Ramos (cell line): ENCODE measurements around the gene SLC35A5.
"Not testable (repeated sequence)": the region's sequence is repeated elsewhere in the genome, so short reads cannot be mapped to it uniquely, and the experiment has no call there.

Source experiments
- in situ Hi-C: fragments of 300-500 bp; cut with MboI; formaldehyde crosslinking; loops from one replicate; pipeline ENCODE4 v1.14.3; 2022; ENCODE audit warnings: low sequenced_read_pairs; ENCODE audit not compliant: unreplicated experiment

The SLC35A5 gene, protein sequence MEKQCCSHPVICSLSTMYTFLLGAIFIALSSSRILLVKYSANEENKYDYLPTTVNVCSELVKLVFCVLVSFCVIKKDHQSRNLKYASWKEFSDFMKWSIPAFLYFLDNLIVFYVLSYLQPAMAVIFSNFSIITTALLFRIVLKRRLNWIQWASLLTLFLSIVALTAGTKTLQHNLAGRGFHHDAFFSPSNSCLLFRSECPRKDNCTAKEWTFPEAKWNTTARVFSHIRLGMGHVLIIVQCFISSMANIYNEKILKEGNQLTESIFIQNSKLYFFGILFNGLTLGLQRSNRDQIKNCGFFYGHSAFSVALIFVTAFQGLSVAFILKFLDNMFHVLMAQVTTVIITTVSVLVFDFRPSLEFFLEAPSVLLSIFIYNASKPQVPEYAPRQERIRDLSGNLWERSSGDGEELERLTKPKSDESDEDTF

DNA sequence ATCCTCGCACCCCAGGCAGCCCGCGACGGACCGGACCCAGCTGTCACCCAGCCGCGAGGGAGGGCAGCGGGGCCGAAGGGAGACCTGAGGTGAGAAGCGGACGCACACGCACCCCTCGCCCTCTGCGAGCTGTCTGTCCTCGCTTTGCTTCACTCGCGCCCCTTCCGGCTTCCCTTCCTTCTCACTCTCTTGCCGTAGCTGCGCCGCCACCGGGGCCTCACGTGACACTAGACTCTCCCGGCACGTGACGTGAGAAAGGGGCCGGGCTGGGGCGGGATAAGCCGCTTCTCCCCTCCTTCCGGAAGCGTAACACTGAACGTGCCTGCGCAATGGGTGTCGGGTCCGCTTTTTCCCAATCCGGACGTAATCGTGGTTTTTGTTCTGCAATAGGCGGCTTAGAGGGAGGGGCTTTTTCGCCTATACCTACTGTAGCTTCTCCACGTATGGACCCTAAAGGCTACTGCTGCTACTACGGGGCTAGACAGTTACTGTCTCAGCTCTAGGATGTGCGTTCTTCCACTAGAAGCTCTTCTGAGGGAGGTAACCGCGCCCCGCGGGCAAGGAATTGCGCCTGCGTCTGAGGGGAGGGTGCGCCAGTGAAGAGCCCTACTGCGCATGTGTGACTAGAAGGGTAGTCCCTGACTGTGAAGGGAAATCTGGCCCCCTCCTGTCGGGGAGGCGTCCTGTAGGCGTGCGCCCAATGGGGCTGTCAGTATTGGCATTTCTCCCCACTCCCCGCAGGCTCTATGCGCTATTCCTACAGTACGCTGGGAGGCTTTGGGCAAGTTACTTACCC, at the start of gene SLC35A5, which contains the start of gene ATG3:
Gene SLC35A5, plus strand, starts transcription at position 312 of the 796 bp plus-strand sequence. CDS start 1,359 bp downstream, outside the sequence.
Gene ATG3, minus strand, starts transcription at position 229 of the 796 bp plus-strand sequence. CDS start 434 bp downstream, outside the sequence.
- in situ Hi-C loops: no loop called here

DNA sequence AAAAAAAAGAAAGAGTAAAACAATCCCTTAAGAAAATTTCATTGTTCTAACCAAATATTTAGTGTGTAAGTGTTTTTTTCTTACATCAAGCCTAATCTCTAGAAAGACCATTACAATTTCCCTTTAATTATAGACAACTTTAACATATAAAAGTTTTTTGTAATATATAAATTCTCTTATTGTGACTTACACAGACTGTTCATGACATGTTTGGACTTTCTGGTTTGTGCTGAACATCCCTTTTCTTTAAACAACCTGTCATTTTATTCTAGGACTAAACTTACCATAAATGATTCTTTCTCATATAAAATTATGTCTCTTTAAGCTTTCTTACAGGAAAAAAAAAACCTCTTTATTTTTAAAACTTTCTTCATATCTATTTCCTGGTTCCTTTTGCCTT, 49.5 kb upstream of the SLC35A5 start:
- in situ Hi-C loops: loop anchor here (10.0 to 25.0 kb wide), 2 partner anchors 225 to 398 kb away; partner anchors contain the start of gene SLC9C1

DNA sequence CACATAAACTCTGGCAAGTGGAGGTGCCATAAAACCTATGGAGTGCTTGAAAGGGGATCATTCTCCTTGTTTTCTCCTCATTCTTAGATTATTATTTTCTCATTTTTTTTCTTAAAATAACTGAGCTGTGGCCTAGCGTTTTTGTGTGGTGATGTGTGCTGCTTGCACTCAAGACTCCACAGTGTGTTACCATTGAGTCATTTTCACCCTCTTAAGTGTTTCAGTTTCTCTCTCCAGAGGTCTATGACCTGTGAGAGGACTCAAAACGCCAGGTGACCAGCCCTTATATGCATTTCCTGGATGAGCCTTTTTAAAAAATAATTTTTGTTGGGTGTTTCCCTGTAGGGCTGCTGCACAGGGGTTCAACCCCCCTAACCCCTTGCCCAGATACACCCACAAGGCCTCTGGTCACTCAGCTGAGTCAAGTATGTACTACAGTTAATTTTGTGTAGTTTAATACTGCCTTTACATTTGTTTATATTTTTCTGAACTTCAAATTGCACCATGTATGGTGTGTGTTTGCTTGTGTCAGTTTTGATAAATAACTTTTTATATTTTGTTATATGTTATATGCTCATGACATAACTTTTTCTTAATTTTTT, 47.2 kb upstream of the SLC35A5 start:
- in situ Hi-C loops: loop anchor here (10.0 to 25.0 kb wide), 2 partner anchors 227 to 400 kb away; partner anchors contain the start of gene SLC9C1

DNA sequence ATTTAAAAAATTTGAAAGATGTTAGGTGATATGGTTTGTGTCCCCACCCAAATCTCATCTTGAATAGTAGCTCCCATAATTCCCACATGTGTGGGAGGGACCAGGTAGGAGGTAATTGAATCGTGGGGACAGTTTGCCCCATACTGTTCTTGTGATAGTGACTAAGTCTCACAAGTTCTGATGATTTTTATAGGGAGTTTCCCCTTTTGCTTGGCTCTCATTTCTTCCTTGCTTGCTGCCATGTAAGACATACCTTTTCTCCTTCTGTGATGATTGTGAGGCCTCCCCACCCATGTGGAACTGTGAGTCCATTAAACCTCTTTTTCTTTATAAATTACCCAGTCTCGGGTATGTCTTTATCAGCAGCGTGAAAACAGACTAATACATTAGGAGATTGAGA, 42.9 kb upstream of the SLC35A5 start:
- in situ Hi-C loops: loop anchor here (10.0 to 25.0 kb wide), 2 partner anchors 232 to 404 kb away; partner anchors contain the start of gene SLC9C1

DNA sequence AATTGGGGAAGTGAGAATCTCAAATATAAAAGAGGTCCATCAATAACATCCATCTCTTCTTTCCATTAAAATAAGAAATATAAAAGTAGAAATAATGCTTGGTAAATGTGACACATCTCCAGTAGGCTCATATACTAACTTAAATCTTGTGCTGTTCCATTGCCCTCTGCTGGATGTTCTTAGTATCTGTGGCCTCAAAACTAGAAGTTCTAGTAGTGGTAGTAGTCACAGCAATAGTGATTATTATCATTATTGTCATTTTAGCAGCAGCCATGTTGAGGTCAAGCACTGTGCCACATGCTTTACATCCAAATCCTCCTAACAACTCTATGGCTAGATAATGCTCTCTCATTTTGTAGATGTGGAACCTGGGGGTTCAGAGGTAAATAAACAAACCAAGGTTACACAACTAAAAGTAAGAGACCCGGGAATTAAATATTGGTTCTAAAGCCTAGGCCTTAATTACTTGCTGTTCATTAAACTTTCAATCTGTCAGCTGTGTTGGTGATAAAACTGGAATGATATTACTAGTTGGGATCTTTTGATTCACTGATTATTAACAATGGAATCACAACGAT, 42.3 kb upstream of the SLC35A5 start:
- in situ Hi-C loops: loop anchor here (10.0 to 25.0 kb wide), 2 partner anchors 232 to 405 kb away; partner anchors contain the start of gene SLC9C1

DNA sequence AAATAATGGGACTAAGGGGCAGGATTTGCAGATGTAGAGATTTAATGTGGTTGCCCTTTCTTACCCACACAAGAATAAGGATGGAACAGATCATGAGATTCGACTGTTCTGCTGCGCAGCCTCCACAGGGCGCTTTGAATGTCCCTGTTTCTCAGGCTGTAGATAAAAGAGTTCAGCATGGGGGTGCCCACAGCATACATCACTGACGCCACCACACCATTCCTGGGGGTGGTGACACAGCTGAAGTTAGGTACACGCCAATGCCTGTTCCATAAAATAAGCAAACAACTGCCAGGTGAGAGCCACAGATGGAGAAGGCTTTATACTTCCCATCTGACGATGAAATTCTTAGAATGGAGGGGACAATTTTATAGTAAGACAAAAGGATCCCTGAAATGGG, 37.7 kb upstream of the SLC35A5 start:
- in situ Hi-C loops: loop anchor here (25.0 kb wide), 1 partner anchor 237 kb away; the partner anchor contains the start of gene SLC9C1

DNA sequence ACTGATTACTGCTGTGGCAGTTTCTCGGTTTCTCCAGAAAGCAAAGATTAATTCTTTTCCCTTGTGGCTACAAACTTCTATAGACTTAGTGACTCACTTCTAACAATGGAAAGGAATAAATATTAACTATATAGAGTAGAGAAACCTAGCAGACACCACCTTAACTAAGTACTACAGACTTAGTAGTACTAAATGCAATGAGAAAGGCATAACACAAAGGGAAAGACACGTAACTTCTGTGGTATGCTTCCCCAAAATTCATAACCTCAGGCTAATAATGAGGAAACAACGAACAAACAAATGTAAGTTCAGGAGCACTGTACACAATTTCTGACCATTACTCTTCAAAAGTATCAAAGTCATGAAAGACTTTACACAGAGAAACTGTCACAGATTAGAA, 31.3 kb upstream of the SLC35A5 start:
- in situ Hi-C loops: no loop called here

DNA sequence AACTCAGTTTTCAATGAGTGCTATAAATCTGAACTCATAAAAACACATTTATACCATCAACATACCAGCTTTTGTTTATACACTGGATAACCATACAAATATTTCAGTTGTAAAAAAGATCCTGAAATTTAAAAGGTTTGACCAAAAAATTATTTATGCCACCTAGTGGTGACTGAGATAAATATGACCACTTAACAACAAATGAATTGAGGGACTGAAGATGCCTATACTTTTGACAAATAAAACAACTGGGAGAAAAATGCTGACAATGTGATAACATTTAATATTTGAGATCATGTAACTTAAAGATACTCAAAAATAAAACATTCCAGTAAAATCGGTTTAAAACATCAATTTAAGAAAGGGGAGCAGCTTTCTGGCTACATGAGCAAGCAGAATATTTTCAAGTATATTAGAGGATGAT, 30.5 kb upstream of the SLC35A5 start:
- in situ Hi-C loops: no loop called here

DNA sequence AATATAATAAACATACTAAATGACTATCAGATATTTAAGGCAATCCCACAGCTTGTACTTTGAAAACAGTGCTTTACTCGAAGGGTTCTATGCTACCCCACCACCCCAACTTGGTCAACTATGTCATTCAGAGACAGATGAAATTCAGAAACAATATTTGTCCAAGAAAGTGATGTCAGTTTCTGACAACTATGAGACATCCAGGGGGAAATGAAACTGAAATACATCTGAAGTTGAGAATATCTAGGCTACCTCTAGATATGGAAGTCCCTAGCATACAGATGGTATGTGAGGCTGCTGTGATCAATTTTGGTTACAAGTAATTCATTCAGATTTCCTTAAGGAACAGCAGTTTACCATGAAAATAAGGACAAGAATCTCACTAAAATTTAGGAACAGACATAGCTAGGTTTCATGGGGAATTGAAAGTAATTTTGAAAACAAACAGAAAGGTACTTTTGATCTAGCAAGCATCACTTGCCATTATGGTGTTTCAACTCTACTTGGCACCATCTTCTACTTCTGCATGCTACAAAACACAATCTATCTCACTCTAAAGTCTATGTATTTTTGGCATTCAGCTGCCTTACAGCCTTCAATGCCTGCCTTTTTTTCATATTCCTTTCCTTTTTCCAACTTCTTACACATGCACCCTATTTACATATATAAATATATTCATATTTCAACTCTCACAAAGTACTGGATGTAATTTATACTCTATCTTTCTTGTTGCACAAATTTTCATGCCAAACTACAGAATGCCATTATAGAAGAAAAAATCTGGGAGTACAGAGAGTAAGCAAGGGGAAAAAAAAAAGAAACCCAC, 21.8 kb upstream of the SLC35A5 start:
- in situ Hi-C loops: no loop called here

DNA sequence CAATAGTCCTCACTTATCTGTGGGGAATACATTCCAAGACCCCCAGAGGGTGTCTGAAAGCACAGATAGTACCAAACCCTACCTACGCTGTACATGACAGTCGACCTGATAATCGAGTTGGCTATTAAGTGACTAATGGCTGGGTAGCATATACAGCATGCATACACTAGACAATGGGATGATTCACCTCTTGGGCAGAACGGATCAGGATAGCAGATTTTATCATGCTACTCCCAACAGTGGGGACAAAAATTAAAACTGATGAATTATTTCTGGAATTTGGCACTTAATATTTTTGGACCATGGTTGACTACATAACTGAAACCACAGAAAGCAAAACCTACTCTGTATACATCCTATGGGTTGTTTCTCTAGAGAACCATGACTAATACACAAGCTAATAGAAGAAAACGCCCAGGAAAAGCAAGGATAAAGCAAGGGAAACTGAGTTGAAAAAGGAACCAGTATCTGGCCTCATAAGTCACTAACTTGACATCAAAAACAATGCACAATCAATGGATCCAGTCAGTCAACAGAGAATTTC, 15.6 kb upstream of the SLC35A5 start:
- in situ Hi-C loops: no loop called here

DNA sequence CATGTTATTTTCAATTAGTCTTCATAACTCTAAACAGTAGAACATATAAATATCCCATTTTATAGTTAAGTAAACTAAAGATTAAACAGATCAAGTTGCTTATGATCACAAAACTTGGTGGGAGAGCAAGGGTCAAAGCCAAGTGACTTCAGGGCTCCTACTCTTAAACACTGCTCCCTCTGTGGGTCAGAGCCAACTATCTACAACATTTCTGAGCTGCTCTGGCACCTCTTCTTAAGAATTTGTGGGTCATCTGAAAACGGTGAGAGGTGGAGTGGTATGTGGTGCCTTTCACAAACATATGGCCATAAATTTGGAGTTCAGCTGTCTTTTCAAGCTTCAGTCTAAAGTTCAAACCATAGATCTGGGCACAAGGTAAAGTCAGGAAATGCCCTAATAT, 11.0 kb upstream of the SLC35A5 start:
- in situ Hi-C loops: no loop called here

DNA sequence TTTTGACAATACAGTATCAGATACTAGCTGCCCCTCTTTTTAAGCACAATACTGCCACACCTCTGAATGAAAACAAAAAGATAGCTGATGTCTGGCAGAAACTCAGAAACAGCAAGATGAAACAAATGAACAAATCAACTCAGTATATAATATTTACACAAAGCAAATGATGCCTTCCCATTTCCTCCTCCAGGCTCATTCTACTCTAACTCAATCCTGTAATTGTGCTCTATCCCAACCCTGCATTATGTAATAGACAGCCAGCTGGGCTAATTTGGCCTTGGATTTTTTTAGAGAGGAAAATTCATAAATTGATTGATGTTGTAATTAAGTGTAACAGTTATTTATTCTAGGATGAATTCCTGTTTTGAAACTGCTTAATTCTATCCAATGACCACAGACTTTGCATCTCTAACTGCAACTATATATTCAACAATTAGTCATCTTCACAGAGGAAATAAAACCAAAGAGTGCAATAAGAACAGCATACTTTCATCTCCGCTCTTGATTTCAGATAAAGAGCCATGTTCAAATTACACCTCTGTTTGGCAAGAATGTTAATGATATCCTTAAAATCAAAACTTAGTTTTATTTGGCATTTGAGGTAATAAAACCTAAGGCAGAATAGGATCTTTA, 6.2 kb upstream of the SLC35A5 start:
- in situ Hi-C loops: no loop called here

DNA sequence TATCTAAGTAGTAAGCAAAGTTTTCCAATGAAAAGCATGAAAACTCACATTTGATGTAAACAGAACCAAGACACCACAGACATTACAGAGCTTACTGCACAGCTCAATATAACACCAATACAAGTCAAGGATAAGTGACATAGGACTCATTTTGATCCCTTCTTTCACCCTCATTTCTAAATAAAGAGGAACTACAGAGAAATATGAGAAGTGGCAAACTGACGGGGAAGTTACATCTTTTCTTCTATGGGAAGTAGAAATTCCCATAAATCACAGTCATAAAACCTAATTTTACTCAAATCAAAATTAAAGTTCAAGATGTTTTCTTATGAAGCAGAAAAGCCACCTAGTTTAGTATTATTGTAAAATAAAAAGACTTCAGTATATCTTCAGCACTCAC, 3.9 kb upstream of the SLC35A5 start:
- in situ Hi-C loops: no loop called here

DNA sequence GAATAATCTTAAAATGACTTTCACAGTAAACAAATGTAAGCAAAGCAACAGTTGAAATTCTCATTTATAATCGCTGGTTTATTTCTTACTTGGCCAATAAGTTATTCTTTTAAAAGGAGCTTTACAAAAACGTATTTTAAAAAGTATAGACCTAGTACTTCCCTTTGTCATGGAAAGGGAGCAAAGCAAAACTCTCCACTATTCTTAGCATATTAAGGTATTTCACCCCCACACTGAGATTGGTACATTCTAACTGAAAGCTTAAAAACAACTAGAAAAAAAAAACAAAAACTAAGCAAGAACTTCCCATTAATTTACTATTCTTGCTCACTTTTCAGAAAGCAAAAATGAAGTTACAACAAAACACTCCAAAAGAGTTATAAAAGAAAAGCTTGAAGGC, 1.5 kb upstream of the SLC35A5 start:
- in situ Hi-C loops: no loop called here

DNA sequence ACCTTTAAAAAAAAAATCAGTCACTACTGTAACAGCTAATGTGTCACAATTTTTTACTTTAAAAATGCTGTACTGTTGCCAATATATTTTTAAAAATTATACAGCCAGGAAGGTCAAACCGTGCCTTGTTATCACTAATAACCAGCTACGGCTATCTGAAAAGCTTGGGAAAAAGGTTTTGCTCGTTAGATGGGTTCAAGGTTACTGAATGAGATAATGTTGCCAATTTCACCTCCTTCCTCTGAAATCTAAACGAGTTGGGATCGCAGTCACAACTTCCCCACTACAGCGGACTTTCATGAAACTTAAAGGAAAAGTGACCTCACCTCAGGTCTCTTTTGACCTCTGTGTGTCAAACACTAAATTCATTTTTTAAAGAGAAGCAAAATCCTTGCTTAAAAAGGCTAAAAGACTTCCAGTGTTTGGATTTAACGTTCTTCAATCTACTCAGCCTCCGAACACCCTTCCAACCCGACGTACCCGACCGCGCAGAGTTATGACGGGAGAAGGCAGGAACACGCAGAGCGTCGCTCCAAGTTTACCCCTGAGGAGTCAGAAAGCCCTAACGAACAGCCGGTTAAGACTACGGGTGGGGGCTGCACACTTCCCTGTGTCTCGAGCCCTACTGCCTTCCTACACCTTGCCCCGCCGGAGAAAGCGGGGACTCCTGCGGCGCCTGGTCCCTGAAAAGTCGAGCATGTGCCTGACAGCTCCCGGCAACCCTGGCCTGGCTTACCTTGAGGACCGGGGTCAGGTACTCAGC, 943 bp upstream of the SLC35A5 start:
- in situ Hi-C loops: no loop called here

DNA sequence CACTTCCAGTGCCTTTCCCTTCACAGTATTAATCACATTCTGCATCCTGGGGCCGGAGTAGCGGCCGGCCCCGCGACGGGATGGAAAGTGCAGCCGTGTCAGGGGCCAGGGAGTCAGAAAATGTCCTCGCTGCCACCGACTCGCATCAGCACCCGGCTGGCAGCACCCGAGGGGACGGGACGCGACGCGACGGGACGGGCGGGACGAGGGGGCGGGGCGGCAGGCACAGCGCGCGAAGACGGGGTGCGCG, 436 bp upstream of the SLC35A5 start:
- in situ Hi-C loops: no loop called here

DNA sequence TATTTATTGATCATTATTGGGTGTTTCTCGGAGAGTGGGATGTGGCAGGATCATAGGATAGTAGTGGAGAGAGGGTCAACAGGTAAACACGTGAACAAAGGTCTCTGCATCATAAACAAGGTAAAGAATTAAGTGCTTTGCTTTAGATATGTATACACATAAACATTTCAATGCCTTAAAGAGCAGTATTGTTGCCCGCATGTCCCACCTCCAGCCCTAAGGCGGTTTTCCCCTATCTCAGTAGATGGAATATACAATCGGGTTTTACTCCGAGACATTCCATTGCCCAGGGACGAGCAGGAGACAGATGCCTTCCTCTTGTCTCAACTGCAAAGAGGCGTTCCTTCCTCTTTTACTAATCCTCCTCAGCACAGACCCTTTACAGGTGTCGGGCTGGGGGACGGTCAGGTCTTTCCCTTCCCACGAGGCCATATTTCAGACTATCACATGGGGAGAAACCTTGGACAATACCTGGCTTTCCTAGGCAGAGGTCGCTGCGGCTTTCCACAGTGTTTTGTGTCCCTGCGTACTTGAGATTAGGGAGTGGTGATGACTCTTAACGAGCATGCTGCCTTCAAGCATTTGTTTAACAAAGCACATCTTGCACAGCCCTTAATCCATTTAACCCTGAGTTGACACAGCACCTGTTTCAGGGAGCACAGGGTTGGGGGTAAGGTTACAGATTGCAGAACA, 2.5 kb downstream of the SLC35A5 start:
- in situ Hi-C loops: not testable (repeated sequence)

DNA sequence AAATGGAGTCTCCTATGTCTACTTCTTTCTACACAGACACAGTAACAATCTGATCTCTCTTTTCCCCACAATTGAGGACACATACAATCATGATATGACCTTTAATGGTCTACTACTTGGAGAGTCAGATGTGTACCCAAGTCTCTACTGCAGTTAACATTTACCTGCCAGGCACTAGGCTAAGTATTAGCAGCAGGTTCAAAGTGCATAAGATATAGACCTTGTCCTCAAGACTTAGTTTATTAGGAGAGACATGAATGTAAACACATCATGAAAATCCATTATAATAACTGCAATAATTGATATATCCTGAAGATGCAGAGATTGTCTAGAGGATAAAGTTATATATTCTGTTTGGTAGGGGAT, 3.1 kb downstream of the SLC35A5 start:
- in situ Hi-C loops: no loop called here
